GM12892 (cell line): ENCODE data around the gene RALGAPA2.

Experiments used
- DNase-seq: peaks from one replicate; pipeline ENCODE4 v3.0.0; 2011; ENCODE audit not compliant: insufficient read length
- FAIRE-seq: peaks from 2 replicates; lab custom pipeline; 2011; peaks lifted over from hg19 to GRCh38; lab: Jason Lieb, UNC
- POLR2A ChIP-seq: IDR thresholded peaks from 2 replicates; pipeline ENCODE4 v1.6.1; 2011; ENCODE audit warnings: low read depth, low read length, control low read depth
- POLR2AphosphoS5 ChIP-seq: IDR thresholded peaks from 2 replicates; pipeline ENCODE4 v1.6.1; 2011; ENCODE audit warnings: low read depth, low read length, control low read depth
- TAF1 ChIP-seq: IDR thresholded peaks from 2 replicates; pipeline ENCODE4 v1.6.1; 2011; ENCODE audit warnings: low read depth, mild to moderate bottlenecking, control low read depth, low read length, borderline replicate concordance

RALGAPA2 gene

DNA sequence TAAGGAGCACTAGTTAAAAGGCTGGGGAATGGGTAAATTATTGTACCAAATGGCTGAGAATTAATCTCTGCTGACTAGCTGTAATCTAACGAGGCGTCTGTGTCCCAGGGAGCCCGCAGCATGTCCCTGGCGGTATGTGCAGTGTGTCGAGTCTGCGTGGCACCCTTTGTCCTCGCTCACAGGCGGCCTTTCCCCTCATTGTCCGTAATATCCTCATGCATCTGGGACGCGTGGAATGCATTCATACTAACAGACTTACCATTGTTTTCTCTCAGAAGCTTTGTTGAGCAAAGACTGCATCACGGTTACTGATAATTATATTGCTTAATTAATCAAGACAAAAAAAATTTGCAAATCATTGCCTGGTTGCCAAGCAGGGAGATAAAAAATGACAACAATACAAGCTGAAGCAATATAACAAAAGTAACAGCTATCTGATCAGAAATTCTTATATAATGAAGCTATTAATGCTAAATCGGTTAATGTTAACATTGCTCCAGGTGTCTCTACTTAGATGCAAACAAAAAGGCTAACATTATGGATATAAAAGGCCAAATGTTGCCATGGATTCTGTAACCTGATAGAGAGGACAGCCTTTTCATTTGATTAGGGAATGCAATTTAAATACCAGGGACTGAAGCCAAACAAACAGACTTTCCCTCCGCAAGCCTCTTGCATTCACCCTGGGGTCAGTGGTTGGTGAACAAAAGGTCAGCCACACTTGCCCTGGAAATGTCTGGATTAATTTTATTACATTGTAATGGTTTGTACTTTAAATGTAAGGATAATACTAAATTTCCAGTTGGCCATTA, 219.7 kb downstream of the RALGAPA2 start:
- TF ChIP-seq POLR2AphosphoS5 (no peak), TAF1 (no peak), POLR2A (no peak)
- FAIRE-seq (no peak), DNase-seq (no peak)

GRCh38 chr20:20491784-20492264, 220.6 kb downstream of the RALGAPA2 start:
- no peak for DNase-seq
- FAIRE-seq = no peak
- no peak for TF ChIP-seq POLR2AphosphoS5
- no peak for TF ChIP-seq TAF1
- TF ChIP-seq POLR2A = no peak

GRCh38 chr20:20491110-20491783, 221.2 kb downstream of the RALGAPA2 start:
- no peak for DNase-seq
- TF ChIP-seq POLR2A (no peak), POLR2AphosphoS5 (no peak), TAF1 (no peak)
- peak; percentile 65 for FAIRE-seq

DNA sequence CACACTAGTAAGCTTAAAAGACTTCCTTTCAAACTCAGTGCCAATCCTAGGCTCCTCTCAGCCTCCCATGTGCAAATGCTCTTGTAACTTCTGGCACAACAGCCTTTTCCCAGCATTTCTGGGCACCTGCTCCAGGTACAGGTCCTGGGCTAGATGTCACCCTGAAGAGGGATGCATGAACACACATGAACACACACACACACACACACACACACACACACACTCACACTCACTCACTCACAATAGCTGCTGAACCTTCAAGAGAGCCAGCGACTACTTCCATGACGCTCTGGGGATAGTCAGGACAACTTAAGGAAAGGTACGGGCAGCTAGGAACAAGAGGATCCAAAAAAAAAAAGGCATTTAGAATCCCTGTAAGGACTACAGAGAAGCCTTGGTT, 221.8 kb downstream of the RALGAPA2 start:
- DNase-seq = no peak
- no peak for TF ChIP-seq POLR2A
- no peak for TF ChIP-seq TAF1
- TF ChIP-seq POLR2AphosphoS5 = no peak
- peak; percentile 33 for FAIRE-seq

DNA sequence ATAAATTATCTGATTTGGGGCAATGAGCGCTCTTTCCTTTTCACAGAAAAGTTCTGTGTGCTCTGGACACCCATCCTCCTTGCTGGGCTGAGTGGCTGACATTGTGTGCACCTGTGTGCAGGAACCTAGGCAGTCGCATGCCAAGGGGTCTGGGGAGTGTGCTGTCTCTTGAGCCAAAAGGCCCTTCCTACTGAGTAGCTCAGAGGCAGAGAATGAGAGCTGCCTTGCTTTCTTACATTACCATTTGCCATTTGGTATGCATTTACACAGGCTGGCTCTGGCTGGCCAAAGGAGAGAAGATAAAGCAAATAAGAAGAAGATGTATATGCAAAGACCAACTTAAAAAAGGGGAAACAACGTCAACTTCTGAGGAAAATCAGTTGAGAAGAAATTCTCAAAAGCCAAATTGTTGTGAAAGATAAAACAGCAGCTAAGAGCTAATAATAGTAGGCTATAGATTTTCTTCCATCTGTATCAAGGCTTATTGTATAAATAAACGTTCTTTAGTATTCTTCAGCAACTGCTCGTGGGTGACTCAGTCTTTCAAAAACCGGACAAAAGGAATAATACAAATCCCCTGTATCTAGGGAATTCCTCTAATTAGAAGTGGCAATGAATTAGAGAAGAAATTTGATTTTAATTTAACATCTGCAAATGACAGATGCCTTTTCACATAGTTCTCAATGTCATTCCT, 222.6 kb downstream of the RALGAPA2 start:
- FAIRE-seq = peak; percentile 86
- TF ChIP-seq TAF1 (no peak), POLR2AphosphoS5 (no peak), POLR2A (no peak)

DNA sequence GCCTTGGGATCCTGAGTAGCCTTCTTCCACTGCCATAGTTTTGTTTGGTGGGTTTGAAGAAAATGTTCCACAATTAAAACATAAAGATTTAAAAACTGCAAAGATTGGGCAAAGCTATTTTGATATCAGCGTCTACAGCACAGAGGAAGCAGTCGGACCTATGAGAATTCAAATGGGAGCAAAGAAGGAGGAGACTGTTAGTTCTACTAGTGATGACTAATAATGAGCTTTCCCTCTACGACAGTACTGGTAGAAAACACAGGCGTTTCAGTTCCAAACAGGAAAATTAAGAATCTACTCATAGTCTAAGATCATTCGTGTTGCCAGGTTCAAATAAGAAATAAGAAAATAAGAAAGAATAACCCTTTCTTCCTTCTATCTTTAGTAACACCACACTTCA, 223.4 kb downstream of the RALGAPA2 start:
- FAIRE-seq (peak; percentile 76), DNase-seq (no peak)

More for the DNA sequence above, 222.6 kb downstream of the RALGAPA2 start:
- no peak for DNase-seq

DNA sequence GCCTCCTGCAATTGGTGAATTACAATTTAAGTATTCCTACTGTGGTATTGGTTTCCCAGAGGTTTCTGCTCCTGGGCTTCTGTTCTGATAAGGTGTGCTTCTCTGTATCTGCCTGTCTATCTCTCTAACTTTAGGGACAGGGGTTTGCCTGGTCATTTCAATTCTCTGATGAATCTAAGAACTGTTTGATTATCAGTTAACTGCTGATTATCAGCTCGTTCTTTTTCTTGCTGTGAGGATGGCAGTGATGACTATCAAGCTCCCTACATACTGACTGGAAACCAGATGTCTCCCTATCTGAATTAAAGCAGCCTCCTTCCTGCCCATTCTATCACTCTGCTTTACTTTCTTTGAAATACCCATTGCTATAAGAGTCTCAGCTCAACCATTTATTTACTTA, 224.1 kb downstream of the RALGAPA2 start:
- FAIRE-seq (peak; percentile 67), DNase-seq (no peak)
- TF ChIP-seq TAF1 = no peak
- TF ChIP-seq POLR2AphosphoS5 = no peak
- TF ChIP-seq POLR2A = no peak

More for the DNA sequence above, 223.4 kb downstream of the RALGAPA2 start:
- TF ChIP-seq POLR2AphosphoS5 = no peak
- no peak for TF ChIP-seq POLR2A
- no peak for TF ChIP-seq TAF1

DNA sequence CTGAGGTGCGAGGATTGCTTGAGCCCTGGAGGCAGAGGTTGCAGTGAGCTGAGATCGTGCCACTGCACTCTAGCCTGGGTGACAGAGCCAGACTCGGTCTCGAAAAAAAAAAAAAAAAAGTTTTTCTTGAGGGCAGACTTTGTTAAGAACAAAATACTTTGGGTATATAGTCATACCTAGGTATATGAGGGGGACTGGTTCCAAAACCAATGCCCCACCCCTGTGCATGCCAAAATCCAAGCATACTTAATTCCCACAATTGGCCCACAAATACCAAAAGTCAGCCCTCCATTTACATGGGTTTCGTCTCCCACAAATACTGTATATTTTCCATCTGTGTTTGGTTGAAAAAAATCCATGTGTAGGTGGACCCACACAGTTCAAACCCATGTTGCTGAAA, 224.6 kb downstream of the RALGAPA2 start:
- TF ChIP-seq TAF1 (no peak), POLR2A (no peak), POLR2AphosphoS5 (no peak)
- DNase-seq (no peak), FAIRE-seq (no peak)

DNA sequence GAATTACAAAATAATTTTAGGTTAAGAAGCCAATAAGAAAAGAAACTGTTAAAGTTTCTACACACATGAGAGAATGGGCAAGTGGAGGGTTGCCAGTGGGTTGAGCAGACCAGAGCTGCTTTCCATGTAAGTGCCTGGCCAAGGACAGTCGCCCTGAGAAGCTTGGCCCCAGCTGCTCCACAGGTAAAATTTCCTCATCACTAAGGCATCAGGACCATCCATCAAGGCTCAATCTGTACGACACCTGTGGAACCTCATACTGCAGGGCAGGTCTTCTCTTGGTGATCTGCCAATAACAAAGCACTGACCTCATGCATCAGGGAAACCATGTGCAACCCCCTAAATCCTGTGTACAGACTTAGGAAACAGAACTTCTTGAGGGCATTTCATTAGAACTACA, 229.1 kb downstream of the RALGAPA2 start:
- TF ChIP-seq POLR2A (no peak), TAF1 (no peak), POLR2AphosphoS5 (no peak)

DNA sequence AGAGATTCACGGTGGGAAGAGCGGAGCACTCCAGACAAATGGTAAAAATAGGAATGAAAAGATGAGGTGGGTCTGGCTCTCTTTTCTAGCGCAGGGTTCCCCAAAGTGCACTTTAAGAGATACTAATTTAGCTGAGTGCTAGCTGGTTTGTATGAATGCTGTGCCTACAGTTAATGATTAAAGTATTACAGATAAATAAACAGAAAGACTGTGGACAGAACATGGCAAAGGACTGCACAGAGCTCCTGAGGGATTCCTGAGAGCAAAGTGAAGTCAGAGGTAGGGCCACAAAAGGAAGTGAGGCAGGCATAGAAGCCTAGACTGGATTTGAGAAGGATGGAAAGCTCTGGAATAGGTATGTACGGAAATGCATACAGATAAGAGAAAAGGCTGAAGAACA, 230.0 kb downstream of the RALGAPA2 start:
- no peak for DNase-seq
- FAIRE-seq = no peak
- TF ChIP-seq POLR2A (no peak), TAF1 (no peak), POLR2AphosphoS5 (no peak)

More for the DNA sequence above, 229.1 kb downstream of the RALGAPA2 start:
- no peak for FAIRE-seq
- DNase-seq = no peak

DNA sequence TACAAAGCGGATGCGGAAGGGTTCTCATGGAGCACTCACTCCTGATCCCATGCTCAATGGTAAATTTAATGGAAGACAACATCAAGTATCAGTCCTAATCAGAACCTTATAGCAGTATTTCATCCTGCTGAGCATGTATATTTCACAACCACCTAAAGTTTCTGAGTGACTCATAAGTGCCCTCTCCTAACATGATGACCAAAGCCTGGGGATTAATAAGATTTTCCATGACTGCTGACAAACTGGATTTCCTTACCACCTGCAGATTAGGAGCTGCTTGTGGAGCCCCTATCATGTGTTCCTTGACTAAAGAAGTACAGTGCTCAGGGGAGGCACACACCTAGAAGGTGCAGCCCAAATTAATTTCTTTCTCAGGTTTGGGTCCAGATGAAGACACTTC, 231.8 kb downstream of the RALGAPA2 start:
- FAIRE-seq (no peak), DNase-seq (no peak)
- TF ChIP-seq TAF1 (no peak), POLR2A (no peak), POLR2AphosphoS5 (no peak)
